GM18873 (cell line): ENCODE results near the gene HEXD.
"Not testable (repeated sequence)": the region's sequence is repeated elsewhere in the genome, so short reads cannot be mapped to it uniquely, and the experiment has no call there.

Source experiments
- ATAC-seq: cut with Tn5 transposase; IDR thresholded peaks from one replicate; pipeline ENCODE4 v1.9.1; 2021; ENCODE audit warnings: mild to moderate bottlenecking, moderate library complexity, moderate number of reproducible peaks; ENCODE audit not compliant: unreplicated experiment, low FRiP score

Gene HEXD

DNA sequence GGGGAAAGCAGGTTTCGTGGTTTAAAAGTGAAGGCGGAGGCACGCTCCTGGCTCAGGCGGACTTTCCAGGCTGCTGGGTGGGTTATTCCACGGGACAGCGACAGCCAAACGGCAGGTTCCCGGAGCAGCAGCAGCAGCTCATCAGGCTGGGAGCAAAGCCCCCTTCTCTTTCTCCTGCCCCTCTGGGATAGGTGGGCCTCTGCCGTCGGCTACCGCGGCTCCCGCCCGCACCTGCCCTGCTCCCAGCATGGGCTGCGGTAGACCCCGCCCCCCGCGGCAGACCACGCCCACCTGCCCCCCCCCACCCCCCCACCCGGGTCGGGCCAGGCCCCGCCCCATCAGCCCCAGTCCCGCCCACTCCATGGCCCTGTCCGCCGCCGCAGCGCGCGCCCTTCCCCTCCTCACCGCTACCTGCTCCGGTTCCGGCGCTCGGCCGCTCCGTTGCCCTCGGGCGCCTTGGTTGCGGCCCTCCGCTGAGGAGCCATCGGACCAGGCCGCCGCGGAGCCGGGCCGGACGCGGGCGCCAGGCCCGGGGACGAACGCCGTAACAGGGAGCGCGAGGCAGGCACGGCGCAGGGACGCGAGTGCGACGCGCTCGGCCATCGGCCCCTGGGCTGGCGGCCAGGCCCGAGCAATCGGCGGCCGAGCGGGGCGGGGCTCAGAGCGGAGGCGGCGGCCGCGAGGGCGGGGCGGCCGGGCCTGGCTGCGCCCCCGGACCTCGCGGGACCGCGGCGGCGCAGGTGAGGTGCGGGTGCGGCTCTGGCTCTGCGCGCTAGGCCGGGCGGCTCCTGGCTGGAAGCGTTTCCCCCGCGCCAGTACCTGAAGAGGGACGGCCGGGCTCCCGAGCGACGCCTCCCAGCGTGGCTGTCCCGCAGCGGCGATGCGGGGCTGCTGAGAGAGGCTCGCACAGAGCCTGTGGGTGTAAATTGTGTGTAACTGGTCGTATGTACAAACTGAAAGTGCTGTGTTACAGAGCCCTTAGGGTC, at the start of gene HEXD, which contains the start of gene OGFOD3:
HEXD (plus strand) TSS at position 347 of the 986 bp plus-strand sequence. CDS start 1,453 bp downstream, outside the sequence.
OGFOD3 (minus strand) TSS at position 586 of the 986 bp plus-strand sequence; CDS start at position 485, 101 bp downstream.
- peak; percentile 66 for ATAC-seq

GRCh38 chr17:82369211-82369610, 48.9 kb upstream of the HEXD start:
- ATAC-seq, result no peak

GRCh38 chr17:82370471-82371332, 47.4 kb upstream of the HEXD start:
- no peak for ATAC-seq

- ATAC-seq, result no peak
Observed at GRCh38 chr17:82371333-82372248, 46.6 kb upstream of the HEXD start, which contains the start of gene UTS2R. Gene UTS2R, plus strand, starts transcription at chr17:82371765. Its CDS starts 2,560 bp downstream, at chr17:82374325.

DNA sequence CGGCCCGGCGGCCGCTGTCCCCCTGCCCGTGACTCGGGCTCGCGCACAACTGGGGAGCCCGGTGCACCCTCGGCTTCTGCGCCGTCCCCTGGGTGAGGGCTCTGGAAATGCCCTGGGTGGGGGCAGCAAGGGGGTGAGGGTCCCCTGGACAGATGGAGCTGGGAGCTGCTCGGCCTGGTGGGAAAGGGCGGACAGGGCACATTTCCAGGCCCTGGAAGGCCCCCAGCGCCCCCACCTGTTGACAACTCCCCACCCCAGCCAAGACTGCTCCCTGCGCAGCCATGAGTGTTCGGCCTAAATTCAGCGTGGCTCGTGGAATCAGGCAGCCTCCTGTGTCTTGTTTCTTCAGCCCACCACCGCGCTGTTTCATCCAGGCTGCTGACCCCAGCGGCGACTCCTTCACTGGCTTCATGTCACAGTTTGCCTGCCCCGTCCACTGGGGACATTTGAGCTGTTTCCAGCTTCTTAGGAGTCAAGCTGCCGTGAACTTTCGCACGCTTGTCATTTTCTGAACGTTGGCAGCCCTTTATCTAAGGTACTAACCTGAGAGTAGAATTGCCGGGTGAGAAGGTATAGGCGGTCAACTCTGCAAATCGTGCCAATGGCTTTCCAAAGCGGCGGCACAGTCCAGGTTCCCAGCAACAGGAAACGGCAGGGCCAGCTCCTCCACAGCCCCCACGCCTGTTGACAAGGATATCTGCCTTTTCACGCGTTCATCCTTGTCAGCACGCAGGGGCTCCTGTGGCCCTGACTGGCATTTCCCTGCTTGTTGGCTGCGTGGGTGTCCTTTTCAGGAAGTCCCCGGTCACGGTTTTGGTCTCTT, 45.7 kb upstream of the HEXD start:
- no peak for ATAC-seq

DNA sequence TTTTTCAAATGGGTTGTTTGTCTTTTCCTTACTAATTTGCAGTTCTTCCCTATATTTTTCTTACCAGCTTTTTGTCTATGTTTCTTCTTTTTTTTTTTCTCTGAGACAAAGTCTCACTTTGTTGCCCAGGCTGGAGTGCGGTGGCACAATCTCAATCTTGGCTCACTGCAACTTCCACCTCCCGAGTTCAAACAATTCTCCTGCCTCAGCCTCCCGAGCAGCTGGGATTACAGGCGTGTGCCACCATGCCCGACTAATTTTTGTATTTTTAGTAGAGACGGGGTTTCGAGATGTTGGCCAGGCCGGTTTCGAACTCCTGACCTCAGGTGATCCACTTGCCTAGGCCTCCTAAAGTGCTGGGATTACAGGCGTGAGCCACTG, 45.1 kb upstream of the HEXD start:
- ATAC-seq, result not testable (repeated sequence)

DNA sequence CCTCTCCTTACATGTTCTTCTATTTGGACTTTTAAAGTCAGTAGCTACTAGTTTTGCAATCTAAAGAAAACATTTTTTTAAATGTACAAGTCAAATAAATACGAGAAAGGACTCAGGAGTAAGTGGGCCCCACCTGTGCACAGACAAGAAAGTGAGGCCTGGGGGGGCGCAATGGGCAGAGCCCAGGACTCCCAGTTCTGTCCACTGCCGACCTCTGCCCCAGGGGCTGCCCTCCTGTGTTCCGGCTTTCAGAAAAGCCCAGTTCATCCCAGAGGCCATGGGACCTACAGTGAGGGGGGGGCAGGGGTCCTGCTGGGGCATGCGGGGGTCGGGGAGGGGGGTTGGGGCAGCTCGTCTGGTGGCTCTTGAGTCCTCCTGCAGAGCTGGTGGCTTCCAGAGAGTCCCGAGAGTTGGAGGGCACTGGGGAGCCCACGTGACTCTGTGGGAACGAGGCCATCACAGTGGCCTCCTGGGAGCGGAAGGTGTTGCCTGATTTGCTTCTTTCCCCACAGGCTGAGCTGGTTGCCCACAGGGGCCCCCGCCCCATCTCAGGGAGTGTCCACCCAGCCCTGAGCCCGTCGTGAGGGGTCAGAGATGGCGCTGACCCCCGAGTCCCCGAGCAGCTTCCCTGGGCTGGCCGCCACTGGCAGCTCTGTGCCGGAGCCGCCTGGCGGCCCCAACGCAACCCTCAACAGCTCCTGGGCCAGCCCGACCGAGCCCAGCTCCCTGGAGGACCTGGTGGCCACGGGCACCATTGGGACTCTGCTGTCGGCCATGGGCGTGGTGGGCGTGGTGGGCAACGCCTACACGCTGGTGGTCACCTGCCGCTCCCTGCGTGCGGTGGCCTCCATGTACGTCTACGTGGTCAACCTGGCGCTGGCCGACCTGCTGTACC, 44.2 kb upstream of the HEXD start:
- no peak for ATAC-seq

DNA sequence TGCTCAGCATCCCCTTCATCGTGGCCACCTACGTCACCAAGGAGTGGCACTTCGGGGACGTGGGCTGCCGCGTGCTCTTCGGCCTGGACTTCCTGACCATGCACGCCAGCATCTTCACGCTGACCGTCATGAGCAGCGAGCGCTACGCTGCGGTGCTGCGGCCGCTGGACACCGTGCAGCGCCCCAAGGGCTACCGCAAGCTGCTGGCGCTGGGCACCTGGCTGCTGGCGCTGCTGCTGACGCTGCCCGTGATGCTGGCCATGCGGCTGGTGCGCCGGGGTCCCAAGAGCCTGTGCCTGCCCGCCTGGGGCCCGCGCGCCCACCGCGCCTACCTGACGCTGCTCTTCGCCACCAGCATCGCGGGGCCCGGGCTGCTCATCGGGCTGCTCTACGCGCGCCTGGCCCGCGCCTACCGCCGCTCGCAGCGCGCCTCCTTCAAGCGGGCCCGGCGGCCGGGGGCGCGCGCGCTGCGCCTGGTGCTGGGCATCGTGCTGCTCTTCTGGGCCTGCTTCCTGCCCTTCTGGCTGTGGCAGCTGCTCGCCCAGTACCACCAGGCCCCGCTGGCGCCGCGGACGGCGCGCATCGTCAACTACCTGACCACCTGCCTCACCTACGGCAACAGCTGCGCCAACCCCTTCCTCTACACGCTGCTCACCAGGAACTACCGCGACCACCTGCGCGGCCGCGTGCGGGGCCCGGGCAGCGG, 43.4 kb upstream of the HEXD start:
- no peak for ATAC-seq

- no peak for ATAC-seq
Observed at GRCh38 chr17:82375359-82376041, 42.6 kb upstream of the HEXD start.

DNA sequence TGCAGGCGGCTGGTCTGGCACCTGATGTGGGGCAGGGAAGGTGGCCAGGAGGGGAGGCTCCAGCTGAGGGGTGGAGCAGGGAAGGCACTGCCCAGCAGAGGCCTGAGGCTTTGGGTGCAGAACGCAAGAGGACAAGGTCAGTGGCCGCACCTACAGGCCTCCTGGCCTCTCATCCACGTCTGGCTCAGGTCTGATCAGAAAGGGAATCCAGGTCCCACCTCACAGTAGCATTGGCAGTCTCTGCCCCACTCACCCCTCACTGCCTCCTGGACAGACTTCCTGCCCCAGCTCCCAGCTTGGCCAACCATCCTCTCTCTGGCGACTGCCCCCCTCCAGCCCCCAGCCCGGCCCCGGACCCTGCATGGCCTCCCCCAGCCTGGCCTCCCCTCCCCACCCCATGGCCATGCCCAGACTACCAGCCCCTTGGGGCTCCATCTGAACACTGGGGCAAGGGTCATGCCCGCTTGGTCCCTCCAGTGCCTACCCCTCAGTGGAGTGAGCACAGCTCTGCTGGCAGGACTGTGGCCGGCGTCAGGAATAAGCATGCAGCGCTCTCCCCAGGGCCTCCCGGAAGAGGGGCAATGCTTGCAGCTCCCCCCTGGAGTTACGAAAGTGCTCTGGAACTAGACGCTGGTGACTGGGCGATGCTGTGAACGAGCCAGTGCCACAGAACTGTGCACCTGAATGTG, 42.0 kb upstream of the HEXD start:
- no peak for ATAC-seq

- not testable (repeated sequence) for ATAC-seq
Observed at GRCh38 chr17:82377294-82377693, 40.9 kb upstream of the HEXD start.

DNA sequence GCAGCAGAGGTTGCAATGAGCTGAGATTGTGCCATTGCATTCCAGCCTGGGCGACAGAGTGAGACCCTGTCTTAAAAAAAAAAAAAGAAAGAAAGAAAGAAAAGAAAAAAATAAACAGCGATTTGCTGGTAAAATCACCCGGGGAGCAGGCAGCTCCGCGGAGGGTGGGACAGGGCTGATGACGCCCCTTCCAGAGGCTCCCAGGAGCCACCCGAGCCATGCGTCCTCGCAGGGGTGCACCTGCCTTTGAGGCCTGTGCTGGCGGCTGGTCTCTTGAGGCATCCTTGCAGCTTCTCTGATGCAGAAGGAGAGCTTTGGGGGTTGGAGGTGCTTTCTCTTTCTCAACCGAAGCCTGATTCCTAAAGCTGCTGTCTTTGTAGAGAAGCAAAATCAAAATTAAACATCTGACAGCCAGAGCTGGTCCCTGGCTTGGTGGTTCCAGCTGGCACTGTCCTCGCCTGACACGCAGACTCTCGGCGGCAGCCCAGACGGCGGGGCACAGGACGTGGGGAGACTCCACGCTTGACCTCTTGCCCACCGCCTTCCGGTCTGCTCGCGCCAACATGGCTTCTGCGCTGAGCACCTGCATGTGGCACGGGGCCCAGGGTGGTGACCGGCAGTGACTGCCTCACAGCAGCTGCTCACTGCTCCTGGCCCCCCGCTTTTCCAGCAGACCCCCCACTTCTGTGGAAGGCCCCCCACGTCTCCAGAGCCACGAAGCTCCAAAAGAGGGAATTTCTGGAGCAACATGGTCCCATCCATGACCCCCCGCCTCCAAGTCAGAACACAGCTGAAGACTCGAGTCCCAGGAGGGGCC, 40.0 kb upstream of the HEXD start:
- ATAC-seq, result no peak

GRCh38 chr17:82378741-82379021, 39.5 kb upstream of the HEXD start:
- ATAC-seq, result no peak

- ATAC-seq, result no peak
Observed at GRCh38 chr17:82380860-82381702, 37.1 kb upstream of the HEXD start.

DNA sequence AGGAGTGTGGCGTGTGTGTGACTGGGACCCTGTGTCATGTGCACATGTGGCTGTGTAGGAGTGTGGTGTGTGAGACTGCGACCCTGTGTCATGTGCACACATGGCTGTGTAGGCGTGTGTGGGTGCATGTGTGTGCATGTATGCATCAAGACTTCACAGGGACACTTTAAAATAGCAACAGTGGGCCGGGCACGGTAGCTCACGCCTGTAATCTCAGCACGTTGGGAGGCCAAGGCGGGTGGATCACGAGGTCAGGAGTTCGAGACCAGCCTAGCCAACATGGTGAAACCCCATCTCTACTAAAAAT, 36.5 kb upstream of the HEXD start:
- ATAC-seq, result not testable (repeated sequence)
